ENCODE results near the gene PMM1. TPM values are rescaled to one million over a fixed set of nuclear protein-coding genes. Genes with fewer than 3 reads are reported as not detected.

Gene PMM1
- total and polyA plus RNA-seq, 2 of the 13 experiments (the other 11 are each of a cell fraction or from before 2014, with no cell fraction given): 17.8 to 95.6 TPM

DNA sequence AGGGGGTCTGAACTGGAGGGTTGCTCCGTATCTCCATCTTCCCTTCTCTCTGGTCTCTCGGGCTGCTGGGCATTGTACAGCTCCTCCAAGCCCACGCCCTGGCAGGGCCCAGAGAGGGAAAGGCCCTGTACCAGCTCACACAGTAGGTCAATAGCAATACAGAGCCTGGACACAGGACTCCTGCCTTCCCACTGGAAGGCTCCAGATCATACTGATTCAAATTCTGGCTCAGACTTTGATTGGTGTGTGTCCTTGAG, 22.2 kb downstream of the PMM1 start:
- BruUV-seq (replicated peaks): no TSS peak
- in situ Hi-C loops (cut with HindIII; ENCODE audit: extremely low pct_ligation_motif_present, low pct_unique_long_range_greater_than_20kb) (no loop called here), intact Hi-C loops (cut with micrococcal nuclease; ENCODE audit: unreplicated experiment) (no loop called here)
- no peak overlapping the region for H3K27ac ChIP-seq (ENCODE audit: extremely low read length, insufficient read depth, low read length)
- 52% methylated on average over 3 of the region's 3 CpGs for WGBS (ENCODE audit: low lambda C conversion rate)
- H3K79me2 ChIP-seq (ENCODE audit: insufficient read depth, low read length): no peaks in the 10 kb centered on the region
- FAIRE-seq: no peak
- no peak for DNase-seq (ENCODE audit: low spot score)
- no peaks in the 10 kb centered on the region for H3K36me3 ChIP-seq (replicated peaks in 1 of 2; ENCODE audit: control insufficient read depth in 1 of 2, insufficient read depth in 2 of 2, low read length in 2 of 2)
- no peaks in the 10 kb centered on the region for H3K9me3 ChIP-seq (ENCODE audit: low read length)
- no peaks in the 10 kb centered on the region for H4K20me1 ChIP-seq (ENCODE audit: insufficient read depth, low read length)
- ChIA-PET CTCF (ENCODE audit: low intra/inter-chr PET ratio, low total read pairs) (no interaction called here), POLR2A (interaction anchor here (0.9 to 1.4 kb wide), 2 partner anchors 8 to 22 kb away, joined by 3 to 4 read pairs; partner anchors contain the start of gene PMM1)
- no peak overlapping the region for H3K4me3 ChIP-seq (replicated peaks in 1 of 3; ENCODE audit: insufficient read depth in 1 of 3, low read depth in 2 of 3, low read length in 3 of 3)
- TF ChIP-seq ZNF768 (CRISPR knock-in tag; IDR thresholded peaks at IDR 0.05) (peak; percentile 78; the same call in 1 of the 2 replicates), TAF15 (IDR thresholded peaks at IDR 0.05; ENCODE audit: low read depth, low read length, poor library complexity, severe bottlenecking) (no peak), CHCHD3 (CRISPR knock-in tag; IDR thresholded peaks at IDR 0.05) (no peak)
- H3K4me2 ChIP-seq (ENCODE audit: low read depth, low read length): no peak overlapping the region
- peaks cover 32% of the 10 kb centered on the region for H3K4me1 ChIP-seq (ENCODE audit: insufficient read depth, low read length)
- peaks cover 0 to 6% of the 10 kb centered on the region in 2 experiments; a peak in 2 of 5 replicates for H3K27me3 ChIP-seq (ENCODE audit: control insufficient read depth in 1 of 2, insufficient read depth in 2 of 2, low read length in 2 of 2)
- no peak for ATAC-seq
- H3K9ac ChIP-seq (ENCODE audit: insufficient read depth, low read depth, low read length): no peak overlapping the region
- H2AFZ ChIP-seq (ENCODE audit: low read length): no peak overlapping the region

- DNase-seq (ENCODE audit: low spot score) (peak; percentile 55), ATAC-seq (peak; percentile 56), FAIRE-seq (peak; percentile 28)
- Histone ChIP-seq H3K4me2 (ENCODE audit: low read depth, low read length) (peak overlapping the region; percentile 45; the same call in 1 of the 2 replicates), H3K27ac (ENCODE audit: extremely low read length, insufficient read depth, low read length) (no peak overlapping the region), H3K9ac (ENCODE audit: insufficient read depth, low read depth, low read length) (no peak overlapping the region), H3K79me2 (ENCODE audit: insufficient read depth, low read length) (no peaks in the 10 kb centered on the region), H3K27me3 (ENCODE audit: control insufficient read depth in 1 of 2, insufficient read depth in 2 of 2, low read length in 2 of 2) (peaks cover 0 to 25% of the 10 kb centered on the region in 2 experiments; a peak in 4 of 5 replicates), H3K4me1 (ENCODE audit: insufficient read depth, low read length) (peaks cover 51% of the 10 kb centered on the region), H4K20me1 (ENCODE audit: insufficient read depth, low read length) (no peaks in the 10 kb centered on the region), H3K36me3 (replicated peaks in 1 of 2; ENCODE audit: control insufficient read depth in 1 of 2, insufficient read depth in 2 of 2, low read length in 2 of 2) (no peaks in the 10 kb centered on the region), H3K4me3 (replicated peaks in 1 of 3; ENCODE audit: insufficient read depth in 1 of 3, low read depth in 2 of 3, low read length in 3 of 3) (no peak overlapping the region), H3K9me3 (ENCODE audit: low read length) (no peaks in the 10 kb centered on the region), H2AFZ (ENCODE audit: low read length) (no peak overlapping the region)
- POLR2A ChIA-PET: interaction anchor here (0.7 to 2.3 kb wide), 6 partner anchors 8 to 55 kb away, joined by 3 to 6 read pairs (median 4); partner anchors contain the start of gene PMM1
- intact Hi-C loops (cut with micrococcal nuclease; ENCODE audit: unreplicated experiment) (no loop called here), in situ Hi-C loops (cut with HindIII; ENCODE audit: extremely low pct_ligation_motif_present, low pct_unique_long_range_greater_than_20kb) (no loop called here)
- WGBS (ENCODE audit: low lambda C conversion rate): 11% methylated on average over 8 of the region's 8 CpGs
- CTCF ChIA-PET (ENCODE audit: low intra/inter-chr PET ratio, low total read pairs): interaction anchor here (1.2 kb wide), 1 partner anchor 11 kb away, joined by 5 read pairs; no protein-coding TSS in a partner anchor
- no TSS peak for BruUV-seq (replicated peaks)
- TF ChIP-seq ATF7 (IDR thresholded peaks at IDR 0.05): no peak
- no peak for TF ChIP-seq ATF7 (CRISPR knock-in tag; IDR thresholded peaks at IDR 0.05)
- TF ChIP-seq NFE2L2 (IDR thresholded peaks at IDR 0.05; ENCODE audit: low read length): peak; percentile 46
- TF ChIP-seq SPEN (CRISPR knock-in tag; IDR thresholded peaks at IDR 0.05; ENCODE audit: low read depth): no peak
- TF ChIP-seq MED1 (CRISPR knock-in tag; IDR thresholded peaks at IDR 0.05): peak; percentile 16; the same call in 1 of the 2 replicates
- peak; percentile 41 for TF ChIP-seq PAXIP1 (CRISPR knock-in tag; conservative IDR thresholded peaks at IDR 0.05)
- peak; percentile 88 for TF ChIP-seq MAFG (CRISPR knock-in tag; IDR thresholded peaks at IDR 0.05)
- TF ChIP-seq MAFK (conservative IDR thresholded peaks at IDR 0.05 in 1 of 2, IDR thresholded peaks at IDR 0.05 in 1 of 2; ENCODE audit: low read length in 2 of 2): peak; percentile 26 to 60; a peak in 2 of 4 replicates
- TF ChIP-seq ZNF605 (CRISPR knock-in tag; IDR thresholded peaks at IDR 0.05): no peak
- TF ChIP-seq XRCC5 (optimal IDR thresholded peaks at IDR 0.05; ENCODE audit: low read length): peak; percentile 24
These were observed 24.1 kb downstream of the PMM1 start for GRCh38 chr22:41565403-41566054.

All from HepG2 (cell line).